Posterior vena cava (tissue), 2 donors: Measurements from ENCODE around the gene STPG2. TPM values are rescaled to one million over a fixed set of nuclear protein-coding genes. Genes with fewer than 3 reads are reported as not detected.

Experiments
- DNase-seq: peaks from one replicate; pipeline ENCODE4 v3.0.0-alpha.2; 2020; ENCODE audit warnings: low spot score
- intact Hi-C, 2 donors: fragments of 100-400 bp; cut with DNase I; formaldehyde crosslinking; loops; one replicate each; pipeline versions ENCODE4 v1.14.1 to v1.14.2; 2022 to 2023
- long read RNA-seq, 2 donors: library from polyadenylated mRNA; unstranded; transcript quantifications; one replicate each; pipeline ENCODE4 v2.0.0, GENCODE V29; 2020 to 2021
- total RNA-seq, 2 donors: library from RNA; stranded (reverse); fragmentation: NEBNext Ultra II Directional; extraction: Animal tissue kit (Norgen Biotek cat#: 25700); gene quantifications; one replicate each; pipeline ENCODE4 v1.2.1, GENCODE V29; 2021
- donor health status: DM: yes; HTN: yes; CAD: no.
- donor health status: DM: yes; HTN: yes; CAD: no.

Gene STPG2
- total RNA-seq: under 1 TPM; 0.19 to 0.24 TPM
- long read RNA-seq, donor 1: 0 reads
- long read RNA-seq, donor 2, partial matches to known transcripts: 0 of 1 reads
- long read RNA-seq, donor 2, other reads (novel, unspliced or antisense): 1 of 1 reads

DNA sequence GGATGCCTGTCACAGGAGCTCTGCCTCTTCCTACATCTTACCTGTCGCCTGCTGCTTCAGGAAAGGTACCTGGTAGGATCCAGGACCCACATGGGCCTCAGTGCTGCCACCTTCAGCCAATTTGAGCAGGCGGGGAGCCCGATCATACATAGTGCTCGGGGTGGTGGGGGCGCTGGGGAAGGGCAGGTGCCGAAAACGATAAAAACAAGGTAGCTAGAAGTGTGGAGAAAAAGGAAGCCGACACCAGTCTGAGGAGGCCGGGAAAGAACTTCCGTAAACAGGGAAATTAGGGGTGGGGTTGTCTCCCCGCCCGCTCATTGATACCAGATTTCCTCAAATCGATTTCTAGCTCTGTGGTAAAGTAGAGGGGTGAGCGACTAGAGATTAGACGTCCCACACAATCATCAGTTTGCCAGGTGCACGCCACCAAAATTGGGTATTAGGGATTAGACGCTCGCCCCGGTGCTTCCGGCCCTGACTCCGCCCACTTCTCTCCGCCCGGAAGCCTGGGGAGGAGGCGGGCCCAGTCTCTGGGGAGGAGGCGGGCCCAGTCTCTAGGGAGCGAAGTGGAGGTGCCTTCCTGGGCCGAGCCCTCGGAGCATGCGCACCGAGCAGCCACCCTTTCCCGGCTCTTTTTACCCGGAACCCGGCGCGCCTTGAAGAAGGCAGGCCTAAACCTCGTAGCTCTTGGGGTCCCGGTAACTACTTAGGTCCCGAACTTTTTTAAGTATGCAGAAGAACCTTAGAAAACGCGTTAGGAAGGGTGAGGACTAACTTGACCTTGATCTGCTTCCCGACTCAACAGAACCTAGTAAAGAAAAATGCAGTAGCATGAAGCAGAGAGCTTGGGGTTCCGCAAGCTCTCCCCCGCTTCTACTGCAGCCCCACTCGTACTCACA lies at the start of gene STPG2:
Gene STPG2, minus strand, starts transcription at position 476 of the 899 bp plus-strand sequence.
- peak; percentile 97 for DNase-seq
- intact Hi-C loops: no loop called here

GRCh38 chr4:98185279-98185678 lies 42.0 kb upstream of the STPG2 start:
- intact Hi-C loops: no loop called here

GRCh38 chr4:98181809-98182208 lies 38.5 kb upstream of the STPG2 start:
- no peak for DNase-seq
- intact Hi-C loops: no loop called here

More at GRCh38 chr4:98185279-98185678, 42.0 kb upstream of the STPG2 start:
- no peak for DNase-seq

GRCh38 chr4:98179951-98180350 lies 36.7 kb upstream of the STPG2 start:
- DNase-seq: no peak
- intact Hi-C loops: no loop called here

DNA sequence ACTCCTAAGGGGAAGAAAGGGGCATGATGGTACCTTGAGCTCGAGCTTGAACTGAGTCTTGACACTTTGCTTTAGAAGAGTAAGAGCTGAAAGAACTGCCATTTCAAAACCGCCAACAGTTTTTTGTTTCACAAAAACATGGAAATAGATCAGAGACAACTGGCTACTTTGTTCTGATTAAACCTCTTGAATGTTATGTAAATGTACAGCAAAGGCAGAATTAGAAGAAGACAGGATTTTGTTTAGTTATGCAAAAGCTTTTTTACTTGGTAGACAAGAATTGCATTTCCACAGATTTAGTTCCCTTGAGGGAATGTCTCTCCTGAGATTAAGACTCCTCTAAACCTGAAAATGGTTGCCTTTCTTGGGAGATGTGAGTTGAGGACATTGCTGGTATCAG lies 33.3 kb upstream of the STPG2 start:
- intact Hi-C loops: no loop called here
- no peak for DNase-seq

GRCh38 chr4:98170035-98170434 lies 26.8 kb upstream of the STPG2 start:
- no peak for DNase-seq
- intact Hi-C loops: no loop called here

GRCh38 chr4:98166731-98167041 lies 23.4 kb upstream of the STPG2 start:
- no peak for DNase-seq
- intact Hi-C loops: no loop called here

GRCh38 chr4:98166025-98166730 lies 22.9 kb upstream of the STPG2 start:
- no peak for DNase-seq
- intact Hi-C loops: no loop called here

DNA sequence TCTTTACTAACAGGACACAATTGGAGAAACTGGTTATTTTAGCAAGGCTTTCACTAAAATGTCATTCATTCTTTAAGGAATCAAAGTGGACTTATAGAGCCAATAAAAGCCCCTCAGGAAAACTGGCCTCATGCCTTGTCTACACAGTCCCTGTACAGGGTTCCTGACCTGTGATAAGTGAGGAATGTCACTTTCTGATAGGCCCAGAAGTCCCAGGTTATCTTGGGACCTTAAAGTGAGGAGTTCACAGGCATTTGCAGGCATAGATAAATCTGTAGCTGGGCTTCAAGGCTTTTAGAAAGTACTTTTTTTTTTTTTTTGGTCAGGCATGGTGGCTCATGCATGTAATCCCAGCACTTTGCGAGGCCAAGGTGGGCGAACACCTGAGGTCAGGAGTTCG lies 19.4 kb upstream of the STPG2 start:
- intact Hi-C loops: no loop called here
- no peak for DNase-seq

DNA sequence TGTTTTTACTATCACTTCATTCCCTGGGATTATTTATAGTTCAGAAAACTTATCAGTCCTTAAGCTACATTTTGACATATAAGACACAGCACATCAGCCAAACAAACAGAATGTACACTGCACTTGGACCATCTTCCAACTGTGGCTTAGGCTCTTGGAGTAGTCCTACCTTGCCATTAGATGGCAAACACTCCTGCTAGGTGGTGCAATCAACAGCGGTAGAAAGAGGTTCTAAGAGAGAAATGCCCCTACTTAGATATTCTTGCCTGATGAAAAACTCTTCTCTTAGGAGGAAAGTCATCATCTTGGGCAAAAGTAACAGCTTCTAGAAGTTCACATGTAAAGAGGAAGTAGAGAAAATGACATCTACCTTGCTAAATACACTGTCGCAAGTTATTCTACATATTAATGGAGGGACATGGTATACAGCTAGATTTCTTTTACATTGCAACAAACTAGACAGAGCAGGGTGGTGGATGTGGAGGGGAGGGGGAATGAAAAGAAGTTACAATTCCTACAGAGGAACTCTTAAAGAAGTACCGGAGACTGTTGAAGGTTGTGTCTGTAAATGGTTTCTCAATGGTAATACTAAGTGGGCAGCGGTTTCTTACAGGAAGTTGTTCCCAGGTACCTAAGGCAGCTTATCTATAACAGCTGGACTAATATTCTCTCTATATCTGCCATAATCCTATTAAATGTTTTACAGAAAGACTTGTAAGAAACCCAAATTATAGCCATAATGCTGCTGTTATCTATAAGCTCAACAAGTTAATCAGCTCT lies 8.1 kb upstream of the STPG2 start:
- intact Hi-C loops: no loop called here
- DNase-seq: no peak

- intact Hi-C loops: no loop called here
- DNase-seq: no peak
Observed at GRCh38 chr4:98150092-98150761, 7.0 kb upstream of the STPG2 start.

DNA sequence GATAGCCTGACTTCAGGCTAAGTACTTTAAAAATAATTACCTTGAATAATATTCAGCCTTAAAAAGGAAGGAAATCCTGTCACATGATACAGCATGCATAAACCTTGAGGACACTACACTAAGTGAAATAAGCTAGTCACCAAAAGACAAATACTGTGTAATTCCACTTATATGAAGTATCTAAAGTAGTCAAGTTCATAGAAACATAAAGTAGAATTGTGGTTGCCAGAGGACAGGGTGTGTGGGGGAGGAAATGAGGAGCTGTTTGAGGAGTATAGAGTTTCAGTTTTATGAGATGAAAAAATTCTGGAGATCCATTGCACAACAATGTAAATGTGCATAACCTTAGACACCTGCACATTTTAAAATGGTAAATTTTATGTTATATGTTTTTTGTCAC lies 5.6 kb upstream of the STPG2 start:
- DNase-seq: no peak
- intact Hi-C loops: no loop called here

GRCh38 chr4:98126141-98126540 lies 17.1 kb downstream of the STPG2 start:
- intact Hi-C loops: no loop called here
- no peak for DNase-seq

GRCh38 chr4:98125585-98125984 lies 17.7 kb downstream of the STPG2 start:
- DNase-seq: no peak
- intact Hi-C loops: no loop called here

GRCh38 chr4:98117363-98117762 lies 25.9 kb downstream of the STPG2 start:
- intact Hi-C loops: no loop called here
- DNase-seq: no peak

DNA sequence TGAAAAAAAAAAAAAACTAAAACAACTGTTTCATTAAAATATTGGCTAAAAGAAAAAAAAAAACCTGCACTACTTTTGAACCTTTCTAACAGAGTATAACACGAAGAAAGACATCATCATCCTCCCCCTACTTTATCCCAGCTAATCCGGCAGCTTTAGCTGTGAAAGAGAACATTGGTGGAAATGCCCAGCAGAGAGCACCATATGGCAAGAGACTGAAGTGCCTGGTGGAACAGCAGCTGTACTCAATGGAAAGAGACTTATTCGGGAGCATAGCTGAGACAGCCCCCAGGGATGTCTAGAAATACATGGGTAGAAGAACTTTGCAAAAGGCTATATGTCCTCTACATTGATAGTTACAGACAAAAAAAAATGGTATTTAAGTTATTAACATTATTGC lies 30.3 kb downstream of the STPG2 start:
- intact Hi-C loops: no loop called here
- DNase-seq: no peak

GRCh38 chr4:98110929-98111328 lies 32.3 kb downstream of the STPG2 start:
- DNase-seq: no peak
- intact Hi-C loops: no loop called here

- DNase-seq: no peak
- intact Hi-C loops: no loop called here
Observed at GRCh38 chr4:98110214-98110613, 33.1 kb downstream of the STPG2 start.

- intact Hi-C loops: no loop called here
- no peak for DNase-seq
Observed at GRCh38 chr4:98102660-98103059, 40.6 kb downstream of the STPG2 start.
